TTC549 (cell line): ENCODE measurements around the gene GOT1.

ENCODE experiments used
- FAIRE-seq: peaks from 2 replicates; lab custom pipeline; 2012; peaks lifted over from hg19 to GRCh38; lab: Jason Lieb, UNC

The GOT1 gene

GRCh38 chr10:99433378-99434020 lies 3.1 kb upstream of the GOT1 start:
- FAIRE-seq = no peak

GRCh38 chr10:99432881-99433280 lies 2.5 kb upstream of the GOT1 start:
- FAIRE-seq = no peak

GRCh38 chr10:99432047-99432446 lies 1.6 kb upstream of the GOT1 start:
- no peak for FAIRE-seq

GRCh38 chr10:99431190-99431760 lies 851 bp upstream of the GOT1 start:
- FAIRE-seq = no peak

GRCh38 chr10:99430116-99430450 lies 341 bp downstream of the GOT1 start:
- no peak for FAIRE-seq

- FAIRE-seq = no peak
Measured at GRCh38 chr10:99429517-99430095, 818 bp downstream of the GOT1 start.

- FAIRE-seq = no peak
Measured at GRCh38 chr10:99427566-99428190, 2.7 kb downstream of the GOT1 start.

- no peak for FAIRE-seq
Measured at GRCh38 chr10:99426689-99427088, 3.7 kb downstream of the GOT1 start.

GRCh38 chr10:99425204-99425603 lies 5.2 kb downstream of the GOT1 start:
- FAIRE-seq = no peak

GRCh38 chr10:99424656-99425055 lies 5.8 kb downstream of the GOT1 start:
- FAIRE-seq = no peak

GRCh38 chr10:99422529-99423096 lies 7.8 kb downstream of the GOT1 start:
- no peak for FAIRE-seq

- FAIRE-seq = no peak
Measured at GRCh38 chr10:99421233-99421739, 9.1 kb downstream of the GOT1 start.

GRCh38 chr10:99419688-99420087 lies 10.7 kb downstream of the GOT1 start:
- FAIRE-seq = no peak

- no peak for FAIRE-seq
Measured at GRCh38 chr10:99418910-99419624, 11.4 kb downstream of the GOT1 start.

GRCh38 chr10:99412099-99412498 lies 18.3 kb downstream of the GOT1 start:
- FAIRE-seq = no peak

GRCh38 chr10:99411546-99411945 lies 18.9 kb downstream of the GOT1 start:
- FAIRE-seq = no peak

GRCh38 chr10:99410876-99411275 lies 19.5 kb downstream of the GOT1 start:
- no peak for FAIRE-seq

- FAIRE-seq = no peak
Measured at GRCh38 chr10:99410146-99410545, 20.3 kb downstream of the GOT1 start.

GRCh38 chr10:99406149-99406548 lies 24.3 kb downstream of the GOT1 start:
- FAIRE-seq = no peak

GRCh38 chr10:99403674-99404073 lies 26.8 kb downstream of the GOT1 start:
- no peak for FAIRE-seq

- FAIRE-seq = no peak
Measured at GRCh38 chr10:99399664-99400063, 30.8 kb downstream of the GOT1 start.

- FAIRE-seq = no peak
Measured at GRCh38 chr10:99396471-99396870, 34.0 kb downstream of the GOT1 start.
